Thoracic aorta (tissue), 2 donors: Measurements from ENCODE around the gene TIAM2. TPM values are rescaled to one million over a fixed set of nuclear protein-coding genes. Genes with fewer than 3 reads are reported as not detected.

Experiments used
- ATAC-seq: fragments of 150-250 bp; one replicate; pipeline ENCODE4 v1.8.0; 2017; ENCODE audit warnings: low read depth; ENCODE audit not compliant: insufficient number of reproducible peaks, low FRiP score
- DNase-seq: peaks from one replicate; pipeline ENCODE4 v3.0.0-alpha.2; 2020; ENCODE audit warnings: low spot score
- H3K27ac ChIP-seq, 2 donors: fragments of 200-600 bp; sonication (generic); 1 replicate in 1 of 2; 2 replicates in 1 of 2; pipeline ENCODE4 v1.5.1; 2016; ENCODE audit warnings: mild to moderate bottlenecking in 2 of 2, moderate library complexity in 2 of 2
- H3K27me3 ChIP-seq: fragments of 200-600 bp; sonication (generic); replicated peaks from 2 replicates; pipeline ENCODE4 v1.6.0; 2016; ENCODE audit warnings: mild to moderate bottlenecking; ENCODE audit not compliant: insufficient read depth
- H3K36me3 ChIP-seq: fragments of 200-600 bp; sonication (generic); one replicate; pipeline ENCODE4 v1.5.1; 2016
- H3K4me1 ChIP-seq, 2 donors: fragments of 200-600 bp; sonication (generic); 1 replicate in 1 of 2; 2 replicates in 1 of 2; pipeline versions ENCODE4 v1.5.1 to v1.6.0; 2016; ENCODE audit warnings: low read depth in 2 of 2, mild to moderate bottlenecking in 1 of 2; ENCODE audit not compliant: control insufficient read depth in 1 of 2
- H3K4me3 ChIP-seq: fragments of 200-600 bp; sonication (generic); 2 replicates; pipeline ENCODE4 v1.5.1; 2016; ENCODE audit warnings: mild to moderate bottlenecking
- H3K9me3 ChIP-seq: fragments of 200-600 bp; sonication (generic); 2 replicates; pipeline ENCODE4 v1.5.1; 2016
- CTCF ChIP-seq: fragments of 200-600 bp; sonication (generic); IDR thresholded peaks from one replicate; pipeline ENCODE4 v1.5.1; 2019; ENCODE audit warnings: antibody characterized with exemption
- total RNA-seq, 2 donors: library from RNA; depleted of rRNA; stranded (reverse); fragments of >200 nt; gene quantifications; one replicate each; pipeline versions ENCODE4 v1.1.0 to v1.2.3, GENCODE V29; 2016

The TIAM2 gene
- 10 to 100 TPM; 17.8 to 22.1 TPM for total RNA-seq

GRCh38 chr6:154995254-154996015 is at the start of gene TIAM2:
Gene TIAM2, plus strand, starts transcription at chr6:154995315. Its CDS starts 133,909 bp downstream, at chr6:155129224.
- no peaks in the 10 kb centered on the region for H3K36me3 ChIP-seq
- ATAC-seq = no peak
- H3K9me3 ChIP-seq = no peaks in the 10 kb centered on the region
- DNase-seq = no peak
- no peaks in the 10 kb centered on the region for H3K27me3 ChIP-seq
- H3K4me3 ChIP-seq = peak within 1 kb of the TSS; percentile 76
- H3K4me1 ChIP-seq = peaks cover 4 to 9% of the 10 kb centered on the region in 2 donors
- TF ChIP-seq CTCF = no peak
- peak within 1 kb of the TSS; percentile 19 to 49 for H3K27ac ChIP-seq

DNA sequence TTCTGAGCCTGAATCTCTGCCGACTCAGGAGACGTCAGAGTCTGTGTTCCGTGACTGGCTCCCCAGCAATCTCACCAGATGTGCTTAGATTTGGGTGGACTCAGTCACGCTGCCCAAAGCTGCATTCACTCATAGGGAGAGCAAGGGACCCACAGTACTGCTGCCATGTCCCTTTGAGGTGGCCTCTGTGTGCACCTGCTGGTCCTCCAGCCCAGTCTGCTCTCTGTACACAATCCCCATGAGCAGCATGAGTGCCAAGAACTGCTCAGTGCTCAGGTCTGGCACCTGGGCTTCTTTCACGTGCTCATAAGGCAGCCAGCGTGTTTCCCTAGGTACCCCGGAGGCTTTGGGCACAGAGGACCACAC is 44.2 kb upstream of the TIAM2 start:
- H3K36me3 ChIP-seq = peaks cover 2% of the 10 kb centered on the region
- no peaks in the 10 kb centered on the region for H3K27me3 ChIP-seq
- no peaks in the 10 kb centered on the region for H3K4me1 ChIP-seq
- H3K9me3 ChIP-seq = no peaks in the 10 kb centered on the region
- DNase-seq (no peak), ATAC-seq (no peak)
- TF ChIP-seq CTCF = no peak
- H3K27ac ChIP-seq = no peak overlapping the region
- no peak overlapping the region for H3K4me3 ChIP-seq

GRCh38 chr6:154951345-154952200 is 43.5 kb upstream of the TIAM2 start:
- Histone ChIP-seq H3K27me3 (no peaks in the 10 kb centered on the region), H3K9me3 (no peaks in the 10 kb centered on the region), H3K4me1 (no peaks in the 10 kb centered on the region), H3K4me3 (no peak overlapping the region), H3K27ac (no peak overlapping the region), H3K36me3 (peaks cover 2% of the 10 kb centered on the region)
- no peak for TF ChIP-seq CTCF
- ATAC-seq (no peak), DNase-seq (no peak)

DNA sequence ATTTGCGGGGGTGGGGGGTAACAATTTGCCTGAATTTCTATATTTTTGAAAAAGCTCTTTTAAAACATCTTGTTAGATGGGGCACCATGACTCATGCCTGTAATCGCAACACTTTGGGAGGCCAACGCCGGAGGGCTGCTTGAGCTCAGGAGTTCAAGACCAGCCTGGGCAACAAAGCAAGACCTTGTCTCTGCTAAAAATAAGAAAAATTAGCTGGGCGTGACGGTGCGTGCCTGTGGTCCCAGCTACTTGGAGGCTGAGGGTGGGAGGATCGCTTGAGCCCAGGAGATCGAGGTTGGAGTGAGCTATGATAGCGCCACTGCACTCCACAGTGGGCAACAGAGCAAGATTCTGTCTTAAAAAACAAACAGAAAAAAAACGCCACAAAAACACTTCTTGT is 41.5 kb upstream of the TIAM2 start:
- TF ChIP-seq CTCF = no peak
- DNase-seq (no peak), ATAC-seq (no peak)
- no peaks in the 10 kb centered on the region for H3K27me3 ChIP-seq
- no peak overlapping the region for H3K27ac ChIP-seq
- no peaks in the 10 kb centered on the region for H3K9me3 ChIP-seq
- H3K4me1 ChIP-seq = no peaks in the 10 kb centered on the region
- H3K4me3 ChIP-seq = no peak overlapping the region
- H3K36me3 ChIP-seq = peaks cover 2% of the 10 kb centered on the region

DNA sequence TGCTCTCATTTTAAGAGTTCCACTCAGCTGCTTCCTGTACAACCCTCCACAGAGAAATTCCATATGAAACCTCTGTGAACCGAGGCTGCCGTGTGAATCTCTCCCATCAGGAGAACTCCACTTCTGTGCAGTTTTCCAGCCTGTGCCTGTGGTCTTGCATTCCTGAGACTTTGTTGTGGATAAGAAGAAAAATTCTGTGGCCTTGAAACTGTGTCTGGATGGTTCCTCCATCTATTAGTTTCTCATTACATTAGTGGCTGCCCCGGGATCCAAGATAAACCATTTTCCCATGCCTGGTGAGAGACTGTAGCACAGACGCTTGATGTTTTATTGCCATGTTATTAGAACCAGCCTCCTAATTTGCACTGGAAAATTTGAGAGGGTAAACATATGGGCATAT is 40.8 kb upstream of the TIAM2 start:
- H3K4me3 ChIP-seq = no peak overlapping the region
- H3K36me3 ChIP-seq = peaks cover 2% of the 10 kb centered on the region
- H3K9me3 ChIP-seq = no peaks in the 10 kb centered on the region
- DNase-seq (no peak), ATAC-seq (no peak)
- no peaks in the 10 kb centered on the region for H3K27me3 ChIP-seq
- no peak overlapping the region for H3K27ac ChIP-seq
- no peaks in the 10 kb centered on the region for H3K4me1 ChIP-seq
- no peak for TF ChIP-seq CTCF
